ENCODE results near the gene GAPDHS.

The GAPDHS gene

DNA sequence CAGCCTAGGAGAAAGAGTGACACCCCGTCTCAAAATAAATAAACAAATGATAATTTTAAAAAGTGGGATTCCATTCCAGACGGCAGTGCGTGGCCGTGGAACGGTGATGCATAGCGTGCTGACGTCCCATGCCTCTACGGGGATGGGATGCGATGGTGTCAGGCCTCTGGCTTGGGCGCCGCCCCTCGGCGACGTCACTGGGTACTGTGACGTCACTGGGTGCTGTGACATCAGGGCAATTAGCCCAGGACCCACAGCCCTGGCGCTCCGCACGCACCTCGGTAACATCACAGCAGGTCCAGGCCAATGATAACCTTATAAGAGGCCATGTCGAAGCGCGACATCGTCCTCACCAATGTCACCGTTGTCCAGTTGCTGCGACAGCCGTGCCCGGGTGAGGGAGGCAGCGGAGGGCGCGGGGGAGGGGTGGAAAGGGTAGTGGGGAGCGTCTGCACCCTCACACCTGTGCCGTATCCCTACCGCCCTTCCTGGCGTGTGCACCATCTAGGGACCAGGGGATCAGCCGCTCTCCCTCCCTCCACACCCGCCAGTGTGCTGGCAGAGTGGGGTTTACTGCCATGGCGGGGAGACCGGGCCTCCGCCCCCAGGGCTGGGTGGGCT, at the start of gene GAPDHS:
GAPDHS (plus strand) TSS at position 256 of the 621 bp plus-strand sequence; CDS start at position 328, 72 bp downstream.
- no peaks in the 10 kb centered on the region for H3K9me3 Mint-ChIP-seq
- ATAC-seq (peak; percentile 4), DNase-seq (ENCODE audit: low spot score in 2 of 2) (no peak)
- no peaks in the 10 kb centered on the region for H3K36me3 Mint-ChIP-seq
- peak within 1 kb of the TSS; percentile 47 for H3K4me3 Mint-ChIP-seq
- H3K27ac Mint-ChIP-seq, result no peak within 1 kb of the TSS
- H3K4me1 Mint-ChIP-seq, result peaks cover 21% of the 10 kb centered on the region

DNA sequence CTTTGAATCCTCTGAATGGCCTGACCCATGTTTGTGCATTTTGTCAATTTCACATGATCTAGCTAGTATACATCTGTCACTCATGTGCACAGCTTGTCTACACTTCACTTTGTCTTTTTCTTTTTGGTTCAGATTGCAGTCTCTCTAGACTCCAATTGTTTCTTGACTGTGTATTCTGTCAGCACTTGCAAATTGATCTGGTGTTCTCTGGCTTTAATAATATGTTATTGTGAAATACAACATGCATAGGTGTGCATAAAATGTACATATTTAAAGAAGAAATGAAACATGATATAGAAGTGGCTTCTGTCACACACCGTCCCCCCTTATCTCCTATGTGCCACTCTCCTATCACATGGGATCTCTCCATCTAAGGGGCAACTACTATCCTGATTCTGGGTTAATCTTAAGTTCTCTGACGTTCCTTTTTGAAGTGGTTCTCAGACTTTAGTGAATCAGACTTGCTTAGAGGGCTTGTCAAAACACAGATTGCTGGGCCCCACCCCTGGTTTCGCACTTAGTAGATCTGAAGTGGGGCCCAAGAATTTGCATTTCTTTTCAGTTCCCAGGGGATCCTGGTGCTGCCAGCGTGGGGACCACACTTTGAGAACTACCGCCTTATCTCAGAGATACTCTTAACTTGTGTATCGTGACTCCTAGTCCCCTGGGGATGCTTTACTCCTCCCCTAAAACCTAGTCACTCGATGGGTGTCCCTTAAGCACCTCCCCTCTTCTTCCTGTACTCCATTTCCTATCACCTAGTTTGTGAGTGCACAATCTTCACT, 48.8 kb upstream of the GAPDHS start:
- no peak for DNase-seq (ENCODE audit: low spot score in 2 of 2)
- no peak overlapping the region for H3K4me3 Mint-ChIP-seq
- H3K9me3 Mint-ChIP-seq, result no peaks in the 10 kb centered on the region
- no peaks in the 10 kb centered on the region for H3K36me3 Mint-ChIP-seq
- peak; percentile 67 for ATAC-seq
- H3K27ac Mint-ChIP-seq, result no peak overlapping the region
- peaks cover 8% of the 10 kb centered on the region for H3K4me1 Mint-ChIP-seq

DNA sequence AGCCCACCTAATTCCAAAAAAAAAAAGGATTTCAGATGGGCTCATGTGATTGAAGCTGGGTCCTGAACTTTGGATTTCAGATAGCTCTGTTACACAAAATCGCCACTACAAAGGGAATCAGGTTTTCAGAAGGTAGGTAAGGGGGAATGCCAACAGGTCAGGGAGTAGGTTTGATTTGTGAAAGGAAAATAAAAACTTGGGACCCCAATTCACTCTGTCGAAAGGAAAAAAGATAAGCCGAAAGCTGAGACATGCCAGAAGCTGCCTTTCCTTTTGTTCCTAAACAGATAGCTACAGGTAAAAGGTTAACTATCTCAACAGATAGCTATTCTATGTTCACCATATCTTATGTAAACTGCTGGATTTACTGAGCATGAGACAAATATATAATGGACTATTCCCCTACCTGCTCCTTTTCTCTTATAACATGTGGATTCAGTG, 47.0 kb upstream of the GAPDHS start:
- Mint-ChIP-seq H3K4me1 (peaks cover 8% of the 10 kb centered on the region), H3K4me3 (no peak overlapping the region), H3K27ac (no peak overlapping the region), H3K9me3 (no peaks in the 10 kb centered on the region), H3K36me3 (no peaks in the 10 kb centered on the region)
- no peak for DNase-seq (ENCODE audit: low spot score in 2 of 2)
- ATAC-seq, result no peak

DNA sequence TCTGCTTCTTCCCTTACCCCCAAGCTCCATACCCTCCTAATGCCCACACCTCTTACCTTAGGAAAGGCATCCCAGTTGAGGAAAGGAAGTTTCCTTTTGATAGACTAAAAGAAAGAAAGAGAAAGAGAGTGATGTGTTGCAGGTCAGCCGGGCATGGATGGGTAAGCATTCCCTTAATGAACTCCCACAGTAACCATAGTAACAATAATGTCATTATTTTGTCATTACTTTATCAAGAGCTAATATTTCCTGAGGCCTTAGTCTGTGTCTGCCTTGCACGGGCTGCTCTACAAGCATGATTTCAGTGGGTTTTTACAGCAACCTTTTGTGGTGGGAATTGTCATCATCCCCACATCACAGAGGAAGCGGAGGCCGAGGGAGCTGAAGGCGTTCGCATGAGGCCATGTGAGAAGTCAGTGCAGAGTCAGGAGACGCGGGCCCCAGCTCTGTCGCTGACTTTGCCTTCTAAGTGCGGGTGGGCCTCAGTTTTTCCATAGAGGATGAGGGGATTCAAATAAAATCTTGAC, 45.5 kb upstream of the GAPDHS start:
- no peaks in the 10 kb centered on the region for H3K36me3 Mint-ChIP-seq
- no peak overlapping the region for H3K27ac Mint-ChIP-seq
- peak; percentile 70 for ATAC-seq
- no peaks in the 10 kb centered on the region for H3K9me3 Mint-ChIP-seq
- H3K4me1 Mint-ChIP-seq, result peaks cover 8% of the 10 kb centered on the region
- DNase-seq (ENCODE audit: low spot score in 2 of 2), result no peak
- H3K4me3 Mint-ChIP-seq, result no peak overlapping the region

DNA sequence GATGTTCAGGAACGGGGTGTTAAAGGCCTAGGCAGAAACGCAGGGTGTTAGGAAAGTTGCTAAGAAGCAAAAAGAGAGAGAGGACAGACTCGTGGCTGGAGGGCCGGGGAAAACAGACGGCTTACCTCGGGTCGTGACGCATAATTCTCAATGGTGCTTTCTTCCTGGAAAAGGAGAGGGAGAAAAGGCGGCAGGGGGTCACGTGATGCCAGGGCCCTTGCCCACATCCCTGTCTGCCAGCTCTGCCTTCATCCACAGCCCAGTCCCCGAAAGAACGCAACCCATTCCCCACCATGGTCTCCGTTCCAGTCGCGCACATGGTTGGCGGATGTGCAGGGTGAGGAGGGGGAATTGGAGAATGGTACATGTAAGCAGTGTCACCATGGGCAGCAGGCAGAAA, 44.6 kb upstream of the GAPDHS start:
- H3K4me1 Mint-ChIP-seq, result peaks cover 8% of the 10 kb centered on the region
- DNase-seq (ENCODE audit: low spot score in 2 of 2), result no peak
- ATAC-seq, result no peak
- no peaks in the 10 kb centered on the region for H3K36me3 Mint-ChIP-seq
- H3K9me3 Mint-ChIP-seq, result no peaks in the 10 kb centered on the region
- no peak overlapping the region for H3K4me3 Mint-ChIP-seq
- no peak overlapping the region for H3K27ac Mint-ChIP-seq

DNA sequence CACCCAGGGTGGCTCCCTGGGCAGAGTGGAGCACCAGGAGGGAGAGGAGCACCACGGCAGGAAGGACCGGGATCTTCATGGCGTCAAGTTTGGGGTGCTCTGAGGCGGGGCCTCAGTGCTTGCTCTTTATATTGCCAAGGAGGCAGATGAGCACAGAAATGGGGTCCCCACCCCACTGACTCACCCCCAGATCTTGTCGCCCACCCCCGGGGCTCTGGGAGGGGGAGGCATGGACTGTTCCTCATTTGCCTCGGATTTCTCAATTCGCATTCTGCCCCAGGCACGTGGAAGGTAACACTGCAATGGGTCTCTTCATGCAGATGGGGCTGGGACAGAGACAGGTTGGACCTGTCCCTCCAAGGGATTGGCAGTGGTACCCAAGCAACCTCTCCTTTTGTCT, 42.9 kb upstream of the GAPDHS start, which contains the start of gene KRTDAP:
KRTDAP (minus strand) TSS at position 101 of the 400 bp plus-strand sequence; CDS start at position 79, 22 bp downstream.
- Mint-ChIP-seq H3K4me1 (peaks cover 7% of the 10 kb centered on the region), H3K27ac (no peak within 1 kb of the TSS), H3K36me3 (no peaks in the 10 kb centered on the region)

DNA sequence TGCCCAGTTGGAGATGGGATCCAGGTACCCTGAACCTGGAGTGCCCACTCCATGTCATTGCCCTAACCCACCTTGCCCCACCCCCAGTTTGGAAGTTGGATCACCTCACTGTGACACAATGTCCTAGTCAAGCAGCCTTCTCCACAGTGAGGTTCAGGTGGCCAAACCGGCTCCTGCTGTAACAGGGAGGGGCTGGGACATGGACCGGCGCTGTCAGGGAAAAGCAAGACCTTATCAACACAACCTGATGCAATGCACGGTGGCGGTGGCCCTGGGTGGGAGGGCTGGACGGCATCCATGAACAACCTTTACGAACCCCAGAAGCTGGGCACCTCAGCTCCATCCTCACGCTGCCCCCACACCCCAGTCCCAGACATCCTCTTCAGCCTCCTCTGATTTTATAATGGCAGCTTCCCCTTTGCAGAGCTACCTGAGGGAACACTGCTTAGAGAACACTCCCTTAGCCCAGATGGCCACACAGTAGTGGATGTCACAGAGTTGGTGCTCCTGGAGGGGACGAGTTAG, 41.4 kb upstream of the GAPDHS start:
- Mint-ChIP-seq H3K27ac (no peak overlapping the region), H3K9me3 (no peaks in the 10 kb centered on the region), H3K36me3 (no peaks in the 10 kb centered on the region), H3K4me3 (no peak overlapping the region), H3K4me1 (peaks cover 10% of the 10 kb centered on the region)
- DNase-seq (ENCODE audit: low spot score in 2 of 2) (no peak), ATAC-seq (no peak)

More for the DNA sequence above, 42.9 kb upstream of the GAPDHS start, which contains the start of gene KRTDAP:
- Mint-ChIP-seq H3K9me3 (no peaks in the 10 kb centered on the region), H3K4me3 (no peak within 1 kb of the TSS)
- ATAC-seq (no peak), DNase-seq (ENCODE audit: low spot score in 2 of 2) (no peak)

DNA sequence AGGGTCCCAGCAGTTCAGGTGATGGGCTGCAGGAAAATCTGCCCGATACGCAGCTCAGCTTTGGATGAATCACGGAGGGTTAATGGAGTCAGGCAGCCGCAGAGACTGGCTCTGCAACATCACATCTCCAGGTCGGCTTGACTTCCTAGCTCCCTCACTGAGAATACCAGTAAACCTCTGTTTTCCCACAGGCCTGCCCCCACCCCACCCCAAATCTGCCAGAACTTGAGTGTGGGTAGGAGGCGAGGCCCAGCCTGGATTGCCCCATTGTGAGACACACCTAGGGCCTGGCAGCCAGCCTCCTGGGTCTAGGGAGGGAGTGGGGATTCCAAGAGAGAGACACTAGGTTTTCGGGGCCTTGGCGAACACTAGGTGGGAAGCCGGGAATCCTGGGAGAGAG, 39.3 kb upstream of the GAPDHS start:
- DNase-seq (ENCODE audit: low spot score in 2 of 2), result no peak
- Mint-ChIP-seq H3K9me3 (no peaks in the 10 kb centered on the region), H3K4me3 (no peak overlapping the region), H3K27ac (no peak overlapping the region), H3K4me1 (peaks cover 10% of the 10 kb centered on the region), H3K36me3 (no peaks in the 10 kb centered on the region)
- ATAC-seq, result no peak

DNA sequence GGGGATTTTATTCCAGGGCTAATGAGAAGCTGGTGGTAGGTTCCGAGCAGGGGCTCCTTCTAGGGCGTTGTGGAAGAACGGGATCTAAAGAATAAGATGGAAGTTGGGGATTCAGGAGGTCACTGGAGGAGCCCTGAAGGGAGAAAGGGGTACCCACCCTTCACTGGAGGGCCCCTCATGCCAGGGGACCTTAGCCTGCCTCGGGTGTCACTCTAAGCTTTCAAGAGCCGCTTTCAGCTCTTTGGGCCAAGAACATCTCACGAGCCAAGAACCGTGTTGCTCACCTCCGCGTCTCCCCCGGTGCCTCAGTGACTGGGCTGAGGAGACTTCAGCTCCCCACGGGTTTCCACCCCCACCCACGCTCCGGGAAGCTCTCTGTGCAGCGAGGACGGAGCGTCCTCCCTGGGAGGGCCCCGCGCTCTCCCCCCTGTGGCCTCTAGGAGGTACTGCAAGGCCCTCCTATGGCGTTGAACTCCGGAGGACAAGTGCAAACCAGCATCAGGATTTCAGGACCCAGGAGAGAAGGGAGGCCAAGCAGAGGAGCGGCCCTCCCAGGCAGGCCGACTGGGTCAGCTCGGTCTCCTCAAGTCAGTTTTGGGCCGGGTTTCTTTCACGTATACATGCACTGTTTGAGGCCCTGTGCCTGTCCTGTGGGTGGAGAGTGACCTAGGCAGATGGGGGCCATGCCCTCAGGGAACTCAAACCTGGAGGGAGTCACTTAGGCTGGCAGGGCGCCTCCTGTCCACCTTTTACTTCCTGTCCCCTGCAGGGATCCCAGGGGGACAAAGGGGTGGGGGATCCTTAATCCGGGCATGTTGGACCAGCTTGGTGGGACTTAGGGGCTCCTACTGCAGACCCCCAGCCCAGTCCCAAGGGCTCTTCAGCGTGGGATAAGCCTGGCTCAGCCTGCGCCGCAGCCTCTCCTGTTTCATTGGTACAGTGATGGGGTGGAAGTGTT, 37.9 kb upstream of the GAPDHS start:
- H3K4me3 Mint-ChIP-seq, result peak overlapping the region; percentile 8
- H3K36me3 Mint-ChIP-seq, result no peaks in the 10 kb centered on the region
- DNase-seq (ENCODE audit: low spot score in 2 of 2) (peak; percentile 66 to 81), ATAC-seq (peak; percentile 90)
- no peak overlapping the region for H3K27ac Mint-ChIP-seq
- H3K9me3 Mint-ChIP-seq, result no peaks in the 10 kb centered on the region
- peaks cover 10% of the 10 kb centered on the region for H3K4me1 Mint-ChIP-seq

DNA sequence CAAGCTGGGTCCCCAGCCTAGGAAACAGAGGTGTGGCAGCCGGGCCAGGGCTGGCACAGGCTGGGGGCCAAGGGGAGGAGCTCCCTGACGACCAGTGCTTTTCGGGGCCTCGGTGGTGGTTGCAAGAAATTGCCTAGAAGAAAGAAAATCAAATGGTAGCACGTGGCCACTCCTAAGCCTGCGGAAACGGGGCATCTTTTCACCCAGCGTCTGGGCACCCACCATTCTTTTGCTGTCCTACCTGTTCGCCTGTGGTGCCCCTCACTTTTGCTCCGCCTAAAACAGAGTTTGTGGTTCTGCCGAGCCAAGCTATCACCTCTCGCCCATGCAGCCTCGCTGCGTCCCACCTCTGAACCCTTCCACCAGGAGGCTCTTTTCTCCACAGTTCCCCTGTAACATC, 35.9 kb upstream of the GAPDHS start:
- Mint-ChIP-seq H3K27ac (no peak overlapping the region), H3K36me3 (no peaks in the 10 kb centered on the region), H3K4me1 (peaks cover 10% of the 10 kb centered on the region), H3K4me3 (no peak overlapping the region), H3K9me3 (no peaks in the 10 kb centered on the region)
- no peak for ATAC-seq
- no peak for DNase-seq (ENCODE audit: low spot score in 2 of 2)

DNA sequence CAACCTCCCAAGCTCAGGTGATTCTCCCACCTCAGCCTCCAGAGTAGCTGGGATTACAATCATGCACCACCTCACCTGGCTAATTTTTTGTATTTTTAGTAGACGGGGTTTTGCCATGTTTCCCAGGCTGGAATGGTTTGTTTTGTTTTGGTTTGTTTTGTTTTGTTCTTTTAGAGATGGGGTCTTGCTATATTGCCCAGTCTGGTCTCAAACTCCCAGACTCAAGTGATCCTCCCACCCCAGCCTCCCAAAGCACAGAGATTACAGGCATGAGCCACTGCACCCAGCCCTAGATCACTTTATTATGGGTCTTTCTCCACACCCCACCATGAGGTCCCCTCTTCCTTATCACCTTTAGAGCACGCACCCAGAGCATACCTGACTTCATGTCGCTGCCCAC, 35.0 kb upstream of the GAPDHS start:
- DNase-seq (ENCODE audit: low spot score in 2 of 2), result no peak
- no peaks in the 10 kb centered on the region for H3K36me3 Mint-ChIP-seq
- no peaks in the 10 kb centered on the region for H3K9me3 Mint-ChIP-seq
- no peak for ATAC-seq
- peaks cover 10% of the 10 kb centered on the region for H3K4me1 Mint-ChIP-seq
- H3K4me3 Mint-ChIP-seq, result no peak overlapping the region
- no peak overlapping the region for H3K27ac Mint-ChIP-seq

DNA sequence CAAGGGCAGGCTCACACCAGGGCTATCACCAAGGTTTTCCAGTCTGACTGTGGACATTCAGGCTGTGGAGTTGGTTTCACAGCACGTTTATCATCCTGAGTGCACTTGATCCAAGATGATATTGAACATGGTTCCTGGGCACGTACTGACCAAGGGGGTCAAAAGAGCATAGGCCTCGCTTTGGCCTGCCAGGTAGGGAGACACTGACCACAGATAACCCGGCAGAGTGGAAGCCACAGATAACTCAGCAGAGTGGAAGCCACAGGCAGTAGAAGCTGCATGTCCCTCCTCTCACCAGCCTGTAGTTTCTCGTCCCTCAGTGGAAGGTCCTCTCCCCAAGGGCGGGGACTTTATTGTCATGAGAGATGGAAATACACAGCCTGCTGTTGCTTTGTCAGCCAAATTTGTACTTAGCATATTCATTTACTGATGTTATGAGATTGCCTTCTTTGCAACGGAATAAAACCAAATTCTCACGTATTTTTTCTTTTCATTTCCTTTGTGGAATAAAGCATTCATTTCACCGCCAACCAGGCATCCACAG, 34.2 kb upstream of the GAPDHS start:
- Mint-ChIP-seq H3K9me3 (no peaks in the 10 kb centered on the region), H3K4me3 (no peak overlapping the region), H3K4me1 (peaks cover 10% of the 10 kb centered on the region), H3K27ac (no peak overlapping the region), H3K36me3 (no peaks in the 10 kb centered on the region)
- ATAC-seq, result no peak
- DNase-seq (ENCODE audit: low spot score in 2 of 2), result no peak

DNA sequence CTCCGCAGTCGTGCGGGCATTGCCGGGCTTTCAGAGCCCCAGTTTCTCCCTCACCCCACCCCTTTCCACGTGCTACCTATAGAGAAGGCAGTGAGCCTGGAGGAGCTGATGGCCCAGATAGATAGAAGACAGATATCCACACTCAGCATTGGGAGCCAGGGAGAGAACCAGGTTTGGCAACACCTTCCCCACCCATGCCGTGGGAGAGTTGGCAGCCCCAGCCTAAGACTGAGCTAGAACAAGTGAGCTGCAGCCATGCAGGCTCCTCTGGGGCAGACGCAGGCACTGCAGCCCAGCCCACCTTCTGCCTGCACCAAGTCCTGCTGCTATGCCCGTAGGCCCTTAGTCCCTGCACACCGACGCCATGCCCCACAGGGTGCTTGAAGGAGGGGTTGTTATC, 32.6 kb upstream of the GAPDHS start:
- ATAC-seq, result no peak
- H3K4me3 Mint-ChIP-seq, result no peak overlapping the region

DNA sequence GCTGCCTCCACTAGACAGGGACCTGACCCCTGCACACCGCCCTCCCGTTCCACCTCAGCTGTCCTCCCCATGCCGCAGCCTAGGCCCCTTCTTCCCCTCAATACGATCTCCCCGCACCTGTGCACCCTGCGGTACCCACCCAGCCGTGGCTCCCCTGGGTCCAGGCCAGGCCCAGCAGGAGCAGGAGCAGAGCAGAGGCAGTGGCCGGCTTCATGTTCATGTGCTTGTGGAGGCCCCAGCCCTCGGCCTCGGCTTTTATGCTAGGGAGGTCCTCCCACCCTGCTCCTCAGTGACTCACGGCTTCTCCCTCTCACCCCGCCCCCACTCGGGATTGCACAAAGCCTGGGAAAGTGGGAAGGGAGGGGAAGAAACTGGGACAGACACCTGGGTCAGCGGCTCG, 31.6 kb upstream of the GAPDHS start:
- Mint-ChIP-seq H3K4me3 (no peak overlapping the region), H3K36me3 (no peaks in the 10 kb centered on the region), H3K4me1 (no peaks in the 10 kb centered on the region), H3K9me3 (no peaks in the 10 kb centered on the region), H3K27ac (no peak overlapping the region)
- ATAC-seq, result no peak
- no peak for DNase-seq (ENCODE audit: low spot score in 2 of 2)

More for the DNA sequence above, 32.6 kb upstream of the GAPDHS start:
- Mint-ChIP-seq H3K36me3 (no peaks in the 10 kb centered on the region), H3K4me1 (peaks cover under 1% of the 10 kb centered on the region), H3K27ac (no peak overlapping the region), H3K9me3 (no peaks in the 10 kb centered on the region)
- no peak for DNase-seq (ENCODE audit: low spot score in 2 of 2)

All from stimulated activated effector memory CD8-positive, alpha-beta T cell treated with anti-CD3 and anti-CD28 coated beads, Interleukin-12 subunit alpha, Interleukin-12 subunit beta, amount 100 ng/mL, for 72 hours (primary cell).